ENCODE results near the gene APBA2.

- no peak for TF ChIP-seq CTCF (IDR thresholded peaks at IDR 0.05; ENCODE audit: low read length)
- no peak for TF ChIP-seq EZH2 (optimal IDR thresholded peaks at IDR 0.05; ENCODE audit: low read depth, low read length)
- TF ChIP-seq EZH2phosphoT487 (IDR thresholded peaks at IDR 0.05; ENCODE audit: low read length) = no peak
These were observed 240.4 kb downstream of the APBA2 start for GRCh38 chr15:29126208-29126536.

All from MM.1S (cell line).